ENCODE results near the gene INCENP. TPM values are rescaled to one million over a fixed set of nuclear protein-coding genes. Genes with fewer than 3 reads are reported as not detected.

Gene INCENP
- total RNA-seq, 1 donor from 2014 or later = 11.6 TPM

DNA sequence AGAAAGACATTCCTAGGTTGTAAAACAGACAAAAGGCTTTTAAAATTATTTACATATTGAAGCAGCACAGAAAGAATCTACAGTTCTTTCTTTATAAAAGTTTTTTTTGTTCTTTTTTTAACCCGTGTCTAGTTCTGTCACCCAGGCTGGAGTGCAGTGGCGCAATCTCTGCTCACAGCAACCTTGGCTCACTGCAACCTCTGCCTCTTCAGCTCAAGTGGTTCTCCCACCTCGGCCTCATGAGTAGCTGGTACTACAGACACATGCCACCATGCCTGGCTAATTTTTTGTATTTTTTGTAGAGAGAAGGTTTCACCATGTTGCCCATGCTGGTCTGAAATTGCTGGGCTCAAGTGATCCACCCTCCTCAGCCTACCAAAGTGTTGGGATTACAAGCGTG lies 3.8 kb upstream of the INCENP start:
- ATAC-seq (peak; percentile 21), DNase-seq (peak; percentile 47)
- intact Hi-C loops (cut with micrococcal nuclease) = no loop called here

DNA sequence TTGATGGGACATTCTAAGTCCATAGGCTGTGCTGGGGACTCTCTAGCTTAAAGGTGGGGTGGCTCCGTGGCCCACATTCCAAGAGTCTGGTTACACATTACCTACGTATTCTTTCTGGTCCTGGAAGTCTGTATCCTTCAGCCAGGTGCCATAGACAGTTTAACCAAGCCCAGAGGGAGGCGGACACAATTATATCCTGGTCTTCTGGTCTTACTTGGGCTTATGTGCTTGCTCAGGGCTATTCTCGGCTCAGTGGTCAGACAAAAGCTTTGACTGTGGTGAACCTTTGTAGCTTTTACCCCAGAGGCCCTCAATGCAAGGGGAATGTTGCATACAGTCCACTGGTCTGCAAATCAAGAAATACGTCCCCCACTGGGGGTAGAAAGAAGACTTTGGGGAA lies 3.4 kb upstream of the INCENP start:
- no peak for DNase-seq
- intact Hi-C loops (cut with micrococcal nuclease) = no loop called here
- ATAC-seq = no peak

DNA sequence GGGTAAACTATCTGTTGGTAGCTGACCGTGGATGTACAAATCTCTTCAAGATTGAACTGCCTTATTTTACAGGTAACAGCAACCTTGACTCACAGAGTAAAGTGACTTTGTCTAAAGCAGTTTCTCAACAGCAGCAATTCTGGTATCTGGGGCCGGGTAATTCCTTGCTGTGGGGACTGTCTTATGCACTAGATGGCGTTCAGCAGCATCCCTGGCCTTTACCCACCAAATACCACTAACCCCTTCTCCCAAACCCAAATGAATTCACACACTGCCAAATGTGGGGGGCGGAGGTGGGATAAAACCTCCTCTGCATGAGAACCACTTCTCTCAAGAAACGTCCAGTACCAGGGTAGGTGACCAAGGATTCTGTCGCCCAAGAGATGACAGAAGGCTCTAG lies 1.7 kb upstream of the INCENP start:
- DNase-seq (no peak), ATAC-seq (no peak)
- intact Hi-C loops (cut with micrococcal nuclease) = no loop called here

DNA sequence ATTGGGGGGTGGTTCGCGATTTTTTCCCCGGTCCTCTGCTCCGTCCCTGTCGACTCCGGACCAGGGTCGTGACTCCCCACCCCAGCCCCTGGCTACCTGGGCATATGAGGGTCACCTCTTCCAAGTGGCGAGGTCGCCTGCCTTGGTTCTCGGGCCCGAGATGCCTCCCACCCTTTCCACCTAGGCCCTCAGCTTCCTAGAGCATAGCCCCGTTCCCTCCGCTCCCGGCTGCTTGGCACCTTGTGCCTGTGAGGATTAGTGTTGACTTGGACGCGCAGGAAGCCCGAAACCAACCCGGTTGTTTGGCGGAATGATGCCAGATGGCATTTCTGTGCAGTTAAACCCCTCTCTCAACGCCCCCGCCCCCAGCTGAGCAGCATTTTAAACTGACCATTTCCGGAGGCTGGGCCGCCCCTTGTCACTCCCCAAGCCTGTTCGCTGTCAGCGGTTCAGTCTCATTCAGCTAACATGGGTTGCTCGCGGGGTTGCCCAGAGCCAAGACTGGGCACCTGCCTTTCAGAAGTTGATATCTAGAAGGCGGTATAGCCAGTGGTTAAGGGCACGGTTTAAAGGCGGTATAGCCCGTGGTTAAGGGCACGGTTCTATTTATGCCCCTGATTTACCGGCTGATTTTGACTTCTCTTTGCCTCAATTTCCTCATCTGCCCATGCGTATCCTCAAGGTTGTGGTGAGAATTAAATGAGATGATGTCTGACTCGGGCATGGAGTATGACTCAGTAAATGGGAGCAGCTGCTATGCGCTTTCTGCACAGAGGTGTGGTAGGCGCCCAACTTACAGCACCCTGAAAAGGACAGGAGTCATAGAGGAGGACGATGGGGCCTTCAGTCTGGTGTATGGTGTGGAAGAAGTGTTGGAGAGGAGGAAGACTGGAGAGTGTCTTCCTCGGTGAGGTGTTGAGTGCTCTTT lies 639 bp downstream of the INCENP start:
- ATAC-seq (peak; percentile 32), DNase-seq (peak; percentile 47)
- intact Hi-C loops (cut with micrococcal nuclease) = no loop called here

DNA sequence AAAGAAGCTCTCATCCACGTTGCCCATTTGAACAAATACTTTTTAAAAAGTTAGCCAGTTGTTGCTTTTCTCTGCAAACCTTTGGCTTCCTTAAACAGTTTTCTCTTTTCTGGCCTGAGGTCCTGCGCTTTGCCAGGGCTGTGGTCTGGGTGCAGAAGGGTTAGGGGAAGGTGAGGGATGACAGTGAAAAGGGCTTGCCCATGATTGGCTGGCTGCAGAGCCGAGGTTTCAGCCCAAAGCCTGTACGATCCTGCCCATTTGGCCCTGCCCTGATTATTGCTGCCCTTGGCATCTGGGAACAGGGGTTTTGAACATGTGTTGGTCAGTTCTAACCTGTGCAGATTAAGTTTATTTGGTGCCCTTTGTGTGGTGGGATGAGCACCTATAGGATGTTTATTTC lies 1.5 kb downstream of the INCENP start:
- no peak for ATAC-seq
- intact Hi-C loops (cut with micrococcal nuclease) = no loop called here
- DNase-seq = no peak

DNA sequence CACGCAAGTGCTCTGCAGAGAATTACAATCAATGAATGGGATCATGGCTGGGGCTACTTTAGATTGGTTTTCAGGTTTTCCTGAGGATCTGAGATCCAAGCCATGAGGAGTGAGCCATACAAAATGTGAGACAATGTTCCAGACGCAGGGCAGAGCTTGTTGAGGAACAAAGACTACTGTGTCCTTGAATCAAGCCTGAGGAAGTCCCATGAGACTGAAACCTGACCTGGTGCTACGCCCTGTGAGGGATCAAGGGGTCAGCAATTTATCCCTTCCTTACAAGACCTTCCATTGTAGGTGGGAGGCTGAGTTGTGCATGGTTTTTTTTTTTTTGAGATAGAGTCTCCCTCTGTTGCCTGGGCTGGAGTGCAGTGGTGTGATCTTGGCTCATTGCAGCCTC lies 2.1 kb downstream of the INCENP start:
- no peak for ATAC-seq
- DNase-seq = no peak
- intact Hi-C loops (cut with micrococcal nuclease) = no loop called here

DNA sequence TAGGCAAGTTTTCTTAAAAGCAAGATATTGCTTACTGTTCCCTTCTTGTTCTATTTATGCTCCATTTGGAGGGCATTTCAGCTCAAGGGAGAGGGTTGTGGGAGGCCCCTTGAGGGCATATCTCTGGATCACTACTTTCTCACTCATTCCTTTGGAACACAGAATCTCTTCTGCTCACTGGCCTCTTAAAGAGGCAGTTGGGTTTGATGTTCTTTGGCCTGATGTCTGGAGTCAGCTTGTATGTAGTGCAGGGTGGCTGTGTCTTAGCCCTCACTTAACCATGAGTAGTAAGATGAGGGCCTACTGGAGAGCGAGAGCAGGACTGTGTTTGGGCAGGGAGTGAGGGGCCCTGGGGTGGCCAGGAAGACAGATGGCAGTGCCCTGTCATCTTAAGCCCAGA lies 3.6 kb downstream of the INCENP start:
- ATAC-seq (no peak), DNase-seq (no peak)
- intact Hi-C loops (cut with micrococcal nuclease) = no loop called here

DNA sequence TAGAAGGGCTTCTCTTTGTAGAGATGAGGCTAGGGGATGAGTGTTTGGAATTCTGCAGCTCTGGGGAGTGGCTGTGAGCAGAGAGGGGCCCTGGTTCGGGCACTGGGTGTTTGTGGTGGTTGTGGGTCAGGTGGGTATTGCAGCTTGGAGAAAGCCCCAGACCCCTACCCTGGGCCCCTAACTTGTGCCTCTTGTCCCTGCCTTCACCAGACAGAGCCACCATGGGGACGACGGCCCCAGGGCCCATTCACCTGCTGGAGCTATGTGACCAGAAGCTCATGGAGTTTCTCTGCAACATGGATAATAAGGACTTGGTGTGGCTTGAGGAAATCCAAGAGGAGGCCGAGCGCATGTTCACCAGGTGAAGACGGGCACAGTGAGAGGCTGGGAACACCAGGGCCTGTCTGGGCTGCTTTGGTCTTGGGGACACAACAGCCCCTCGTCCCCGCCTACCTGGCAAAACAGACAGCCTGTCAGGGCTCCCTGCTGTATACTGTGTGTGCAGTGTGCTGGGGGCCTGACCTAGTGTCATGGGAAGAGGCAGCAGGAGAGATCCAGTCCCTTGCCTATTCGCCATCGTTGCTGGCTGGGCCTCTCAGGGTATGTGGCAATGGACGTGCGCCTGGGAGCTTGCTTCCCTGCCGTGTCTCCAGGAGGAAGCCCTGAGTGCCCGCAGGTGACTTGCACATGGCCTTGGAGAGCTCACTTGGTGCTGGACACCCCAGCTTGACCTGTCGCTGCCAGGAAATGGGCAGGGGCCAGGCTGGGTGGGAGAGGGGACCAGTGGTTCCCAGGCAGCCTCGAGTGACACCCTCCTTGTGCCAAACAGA lies 4.3 kb downstream of the INCENP start:
- ATAC-seq = no peak
- no peak for DNase-seq
- intact Hi-C loops (cut with micrococcal nuclease) = no loop called here

DNA sequence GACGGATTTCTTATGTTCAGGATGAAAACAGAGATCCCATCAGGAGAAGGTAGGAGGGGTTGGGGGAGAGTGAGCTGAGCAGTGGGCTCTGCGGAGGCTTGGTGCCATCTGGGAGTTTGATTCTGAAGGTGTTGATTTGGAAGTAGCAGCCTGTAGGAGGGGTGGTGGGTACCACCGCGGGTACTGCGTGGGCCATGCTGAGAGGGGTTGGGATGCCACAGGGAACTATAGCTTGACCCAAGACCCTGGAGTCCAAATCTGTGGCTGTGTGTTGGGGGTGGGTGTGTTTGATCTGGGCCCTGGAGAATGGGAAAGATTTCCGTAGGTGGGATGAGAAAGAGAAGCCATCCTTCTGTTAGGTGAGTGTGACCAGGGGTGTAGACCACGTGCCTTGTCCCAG lies 5.0 kb downstream of the INCENP start:
- intact Hi-C loops (cut with micrococcal nuclease) = no loop called here
- no peak for DNase-seq
- no peak for ATAC-seq

DNA sequence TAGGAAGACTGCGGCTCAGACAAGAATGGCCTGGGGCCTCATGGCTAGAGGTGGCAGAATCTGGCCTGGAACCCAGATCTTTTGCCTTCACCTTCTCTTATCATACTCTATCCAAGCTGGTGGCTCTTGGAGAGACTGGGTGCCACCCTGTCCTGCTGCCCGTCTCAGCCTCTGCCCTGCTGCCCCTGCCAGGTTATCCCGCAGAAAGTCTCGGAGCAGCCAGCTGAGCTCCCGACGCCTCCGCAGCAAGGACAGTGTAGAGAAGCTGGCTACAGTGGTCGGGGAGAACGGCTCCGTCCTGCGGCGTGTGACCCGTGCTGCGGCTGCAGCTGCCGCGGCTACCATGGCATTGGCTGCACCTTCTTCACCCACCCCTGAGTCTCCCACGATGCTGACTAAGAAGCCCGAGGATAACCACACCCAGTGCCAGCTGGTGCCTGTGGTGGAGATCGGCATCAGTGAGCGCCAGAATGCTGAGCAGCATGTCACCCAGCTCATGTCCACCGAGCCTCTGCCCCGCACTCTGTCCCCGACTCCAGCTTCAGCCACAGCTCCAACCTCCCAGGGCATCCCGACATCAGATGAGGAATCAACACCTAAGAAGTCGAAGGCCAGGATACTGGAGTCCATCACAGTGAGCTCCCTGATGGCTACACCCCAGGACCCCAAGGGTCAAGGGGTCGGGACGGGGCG lies 5.9 kb downstream of the INCENP start:
- intact Hi-C loops (cut with micrococcal nuclease) = no loop called here
- ATAC-seq = no peak
- no peak for DNase-seq

DNA sequence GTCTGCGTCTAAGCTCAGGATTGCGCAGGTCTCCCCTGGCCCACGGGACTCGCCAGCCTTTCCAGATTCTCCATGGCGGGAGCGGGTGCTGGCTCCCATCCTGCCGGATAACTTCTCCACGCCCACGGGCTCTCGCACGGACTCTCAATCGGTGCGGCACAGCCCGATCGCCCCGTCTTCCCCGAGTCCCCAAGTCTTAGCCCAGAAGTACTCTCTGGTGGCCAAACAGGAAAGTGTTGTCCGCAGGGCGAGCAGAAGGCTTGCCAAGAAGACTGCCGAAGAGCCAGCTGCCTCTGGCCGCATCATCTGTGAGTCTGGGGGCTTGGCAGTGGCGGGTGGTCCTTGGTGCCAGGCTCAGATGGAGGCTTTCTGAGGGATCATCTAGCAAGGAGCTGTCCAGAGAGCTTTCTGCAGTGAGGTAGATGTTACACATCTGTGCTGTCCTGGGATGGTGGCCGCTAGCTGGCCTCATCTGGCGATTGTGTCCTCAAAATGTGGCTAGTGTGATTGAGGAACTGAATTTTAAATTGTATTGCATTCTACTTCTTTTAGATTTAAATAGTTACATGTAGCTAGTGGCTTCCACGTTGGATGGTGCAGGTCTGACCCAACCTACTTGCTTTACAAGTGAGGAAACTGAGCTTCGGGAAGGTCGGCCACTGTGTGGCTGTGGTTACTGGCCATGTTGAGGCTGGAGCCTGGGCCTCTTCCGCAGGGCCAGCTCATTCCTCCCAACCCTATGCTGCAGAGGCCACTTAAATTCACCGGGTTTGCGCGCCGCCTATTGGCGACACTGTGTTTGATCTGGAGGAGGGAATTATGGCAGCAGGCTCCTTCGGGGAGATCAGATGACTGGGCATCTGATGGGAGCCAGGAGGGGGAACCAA lies 6.7 kb downstream of the INCENP start:
- DNase-seq = no peak
- ATAC-seq = no peak
- intact Hi-C loops (cut with micrococcal nuclease) = no loop called here

DNA sequence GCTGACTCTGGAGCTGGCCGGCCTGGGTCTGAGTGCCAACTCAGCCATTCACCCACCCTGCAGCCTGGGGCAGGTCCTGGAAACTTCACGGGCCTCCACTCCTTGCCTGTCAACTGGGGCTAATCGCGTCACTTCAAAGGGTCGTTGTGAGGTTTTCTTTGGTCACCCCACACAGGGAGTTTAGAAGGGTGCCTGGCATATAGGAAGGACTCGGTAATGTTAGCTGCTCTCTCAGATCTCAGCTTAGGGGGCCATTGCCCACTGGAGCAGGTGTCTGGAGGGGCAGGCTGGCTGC lies 7.3 kb downstream of the INCENP start:
- no peak for ATAC-seq
- no peak for DNase-seq
- intact Hi-C loops (cut with micrococcal nuclease) = no loop called here

DNA sequence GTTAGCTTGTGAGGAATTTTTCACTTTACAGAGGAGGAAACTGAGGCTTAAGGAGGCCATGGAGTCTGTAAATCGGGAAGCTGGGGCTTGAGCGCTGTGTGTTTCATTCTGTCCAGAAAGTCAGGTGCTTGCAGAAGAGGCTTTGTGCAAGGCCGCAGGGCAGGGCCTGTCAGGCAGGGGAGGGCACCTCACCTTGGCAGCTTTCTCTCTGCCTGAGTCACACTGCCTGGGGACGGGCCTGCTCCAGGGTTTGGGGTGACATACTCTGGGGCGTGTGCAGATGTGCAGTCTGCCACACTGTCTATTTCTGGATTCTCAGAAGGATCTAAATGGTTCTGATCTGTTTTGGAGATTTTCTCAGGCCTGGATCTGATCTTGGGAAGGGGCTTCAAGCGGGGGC lies 8.4 kb downstream of the INCENP start:
- no peak for DNase-seq
- intact Hi-C loops (cut with micrococcal nuclease) = no loop called here
- no peak for ATAC-seq

DNA sequence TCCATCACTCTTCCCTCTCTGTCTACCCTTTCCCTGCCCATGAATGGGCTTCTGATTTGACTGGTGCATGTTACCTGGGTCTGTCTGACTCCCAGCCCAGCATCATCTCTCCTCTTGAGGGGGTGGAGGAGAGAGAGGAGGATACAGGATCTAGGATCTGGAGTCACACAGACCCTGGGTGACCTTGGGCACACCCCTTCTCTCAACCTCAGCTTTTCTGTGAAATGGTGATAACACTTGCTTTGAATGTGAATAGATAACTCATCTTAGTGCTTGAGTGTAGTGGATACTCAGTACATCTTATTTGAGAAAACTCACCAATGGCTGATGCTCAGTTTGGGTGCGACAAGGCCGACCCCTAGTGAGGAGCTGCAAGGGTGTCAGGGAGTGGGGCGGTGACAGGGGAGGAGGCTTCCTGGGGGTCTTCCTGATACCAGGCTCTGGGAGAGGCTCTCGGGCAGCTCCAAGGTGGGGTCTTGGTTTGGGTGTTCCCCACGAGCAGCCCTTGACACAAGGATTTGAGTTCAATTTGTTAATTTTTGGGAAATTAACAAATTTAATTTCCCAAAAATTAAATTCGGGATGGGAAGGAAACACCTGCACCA lies 9.0 kb downstream of the INCENP start:
- DNase-seq (no peak), ATAC-seq (no peak)
- intact Hi-C loops (cut with micrococcal nuclease) = no loop called here

DNA sequence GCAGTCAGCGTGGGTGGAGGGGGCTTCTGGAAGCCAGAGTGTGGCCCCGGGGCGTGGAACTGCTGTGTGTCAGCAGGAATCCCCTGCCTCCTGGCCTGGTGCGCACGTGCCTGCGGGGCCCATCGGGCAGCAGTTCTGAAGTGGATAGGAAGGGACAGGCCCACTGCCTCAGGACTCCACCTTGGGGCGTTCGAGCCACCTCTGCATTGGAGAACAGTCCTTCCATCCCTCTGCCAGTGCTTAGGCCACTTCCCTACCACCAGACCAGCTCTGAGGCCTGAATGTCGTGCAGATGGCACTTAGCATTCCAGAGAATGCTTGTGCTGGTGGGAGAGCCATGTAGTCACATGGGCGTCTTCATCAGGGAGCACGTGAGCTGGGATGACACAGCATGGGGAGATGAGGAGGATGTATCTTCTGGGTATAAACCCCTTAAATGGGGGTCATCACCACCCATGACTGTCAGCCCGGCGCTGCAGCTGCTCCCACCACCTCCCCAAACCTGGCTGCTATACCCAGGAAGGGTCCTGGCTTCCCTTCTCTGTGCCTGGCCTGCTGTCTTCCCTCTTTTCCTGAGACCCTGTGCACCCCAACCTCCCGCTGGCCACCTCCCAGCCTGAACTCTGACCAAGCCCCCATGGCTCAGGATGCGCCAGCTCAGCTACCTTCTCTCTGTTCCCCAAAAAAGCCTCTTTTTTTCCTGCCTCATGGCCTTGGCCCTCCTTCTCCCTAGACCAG lies 9.7 kb downstream of the INCENP start:
- DNase-seq (no peak), ATAC-seq (no peak)
- intact Hi-C loops (cut with micrococcal nuclease) = no loop called here

DNA sequence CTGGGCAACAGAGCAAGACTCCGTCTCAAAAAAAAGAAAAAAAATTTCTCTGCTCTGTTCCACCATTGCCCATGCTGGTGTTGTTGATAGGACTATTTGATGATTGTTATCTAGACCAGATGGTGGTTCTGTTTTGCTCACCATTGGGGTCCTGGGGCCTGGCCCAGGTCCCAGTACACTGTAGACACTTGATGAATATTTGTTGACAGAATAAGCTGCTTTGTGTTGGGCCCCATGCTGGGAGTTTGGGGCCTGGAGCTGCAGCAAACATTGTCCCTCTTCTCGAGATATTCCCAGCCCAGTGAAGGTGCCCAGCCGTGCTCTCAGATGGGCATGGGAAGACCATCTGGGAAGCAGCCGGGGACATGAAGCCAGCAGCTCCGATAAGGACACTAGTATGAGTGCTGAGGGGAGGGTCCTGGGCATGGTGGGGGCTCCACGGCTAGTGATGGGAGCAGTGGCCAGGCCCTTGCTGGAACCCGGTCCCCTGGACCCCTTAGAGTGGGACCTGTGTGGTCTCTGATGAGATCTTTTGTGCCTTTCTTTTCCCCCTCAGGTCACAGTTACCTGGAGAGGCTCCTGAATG lies 13.6 kb downstream of the INCENP start:
- DNase-seq (no peak), ATAC-seq (no peak)
- intact Hi-C loops (cut with micrococcal nuclease) = no loop called here

DNA sequence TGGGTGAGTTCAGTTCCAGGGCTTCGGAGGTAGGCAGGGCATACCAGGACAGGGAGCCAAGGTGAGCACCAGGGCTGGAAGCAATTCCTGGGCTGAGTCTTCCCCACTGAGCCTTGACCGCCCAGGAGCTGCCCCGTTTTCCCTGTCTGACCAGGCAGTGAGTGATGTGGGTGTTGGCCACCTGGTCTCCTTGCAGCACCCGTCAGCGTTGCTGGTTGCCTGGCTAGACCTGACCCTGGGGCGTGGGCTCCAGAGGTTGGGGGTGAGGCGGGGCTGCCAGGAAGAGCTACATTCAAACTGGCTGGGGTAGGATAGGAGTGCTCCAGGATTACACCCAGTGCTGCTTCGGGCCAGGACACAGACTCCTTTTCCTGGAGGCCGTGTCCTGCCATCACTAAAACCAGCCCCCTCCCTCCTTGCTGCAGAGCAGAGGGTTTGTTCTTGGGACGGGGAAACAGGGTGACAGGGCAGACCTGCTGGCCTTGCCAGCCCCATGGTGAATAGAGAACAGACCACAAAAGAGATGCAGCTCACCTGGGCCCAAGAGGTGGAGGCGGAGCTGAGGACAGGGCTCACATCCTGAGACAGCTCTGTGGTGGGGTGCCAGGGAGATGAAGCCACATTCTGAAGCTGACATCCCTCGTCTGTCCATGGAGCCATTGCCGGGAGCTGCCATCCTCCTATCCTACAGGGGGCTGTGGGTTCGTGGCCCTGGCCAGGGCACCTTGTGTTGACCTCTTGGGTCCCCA lies 14.2 kb downstream of the INCENP start:
- no peak for ATAC-seq
- no peak for DNase-seq
- intact Hi-C loops (cut with micrococcal nuclease) = no loop called here

Measured in left ventricle myocardium superior (tissue), 1 donor.